HG03175 (cell line): ENCODE data around the gene MRPL38.
"Not testable (repeated sequence)": the region's sequence is repeated elsewhere in the genome, so short reads cannot be mapped to it uniquely, and the experiment has no call there.

Source experiments
- ATAC-seq: cut with Tn5 transposase; IDR thresholded peaks from one replicate; pipeline ENCODE4 v1.9.1; 2021; ENCODE audit warnings: mild to moderate bottlenecking, moderate library complexity; ENCODE audit not compliant: unreplicated experiment

MRPL38 gene

DNA sequence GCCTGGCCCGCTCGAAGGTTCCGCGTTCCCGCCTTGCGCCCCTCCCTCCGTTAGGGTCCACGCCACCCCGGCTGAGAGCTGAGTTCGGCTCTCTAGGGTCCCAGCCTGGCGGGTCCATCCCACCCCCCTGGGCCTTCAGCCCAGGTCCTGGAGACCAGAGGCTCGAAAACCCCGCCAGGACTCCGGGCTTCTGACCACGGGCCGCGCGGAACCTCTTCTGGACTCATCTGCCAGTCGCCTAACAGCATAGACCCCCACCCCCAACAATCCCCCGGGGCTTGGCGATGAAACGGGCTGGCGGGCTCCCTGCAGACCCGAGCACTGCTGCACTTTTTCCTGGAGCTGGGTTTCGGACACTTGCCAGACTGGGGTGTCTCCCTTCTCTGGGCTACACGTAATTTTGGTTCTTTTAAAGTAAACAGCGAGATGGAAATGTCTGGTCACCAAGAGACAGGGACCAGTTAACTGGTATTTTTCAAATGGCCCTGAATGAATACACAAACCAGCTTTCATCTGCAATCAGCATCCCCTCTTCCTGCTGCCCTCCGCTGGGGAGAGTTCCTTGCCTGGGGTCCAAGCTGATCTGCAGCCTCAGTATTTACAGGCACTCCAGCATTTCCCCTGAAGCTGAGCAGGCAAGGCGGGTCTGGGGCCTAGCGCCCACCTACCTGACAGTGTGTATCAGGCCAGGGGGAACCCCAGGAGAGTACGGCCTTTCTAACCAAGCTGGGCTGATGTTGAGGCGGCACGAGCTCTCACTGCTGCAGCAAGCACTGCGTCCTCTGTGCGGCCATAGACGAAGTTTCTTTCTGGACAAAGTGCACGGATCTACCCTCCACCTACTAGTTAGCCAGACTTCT is 7.3 kb downstream of the MRPL38 start:
- ATAC-seq = peak; percentile 3

GRCh38 chr17:75896415-75897159 is 8.1 kb downstream of the MRPL38 start, which contains the start of gene TRIM65:
Gene TRIM65, minus strand, starts transcription at chr17:75896951. Its CDS starts 14 bp downstream, at chr17:75896937.
- ATAC-seq = peak; percentile 67

DNA sequence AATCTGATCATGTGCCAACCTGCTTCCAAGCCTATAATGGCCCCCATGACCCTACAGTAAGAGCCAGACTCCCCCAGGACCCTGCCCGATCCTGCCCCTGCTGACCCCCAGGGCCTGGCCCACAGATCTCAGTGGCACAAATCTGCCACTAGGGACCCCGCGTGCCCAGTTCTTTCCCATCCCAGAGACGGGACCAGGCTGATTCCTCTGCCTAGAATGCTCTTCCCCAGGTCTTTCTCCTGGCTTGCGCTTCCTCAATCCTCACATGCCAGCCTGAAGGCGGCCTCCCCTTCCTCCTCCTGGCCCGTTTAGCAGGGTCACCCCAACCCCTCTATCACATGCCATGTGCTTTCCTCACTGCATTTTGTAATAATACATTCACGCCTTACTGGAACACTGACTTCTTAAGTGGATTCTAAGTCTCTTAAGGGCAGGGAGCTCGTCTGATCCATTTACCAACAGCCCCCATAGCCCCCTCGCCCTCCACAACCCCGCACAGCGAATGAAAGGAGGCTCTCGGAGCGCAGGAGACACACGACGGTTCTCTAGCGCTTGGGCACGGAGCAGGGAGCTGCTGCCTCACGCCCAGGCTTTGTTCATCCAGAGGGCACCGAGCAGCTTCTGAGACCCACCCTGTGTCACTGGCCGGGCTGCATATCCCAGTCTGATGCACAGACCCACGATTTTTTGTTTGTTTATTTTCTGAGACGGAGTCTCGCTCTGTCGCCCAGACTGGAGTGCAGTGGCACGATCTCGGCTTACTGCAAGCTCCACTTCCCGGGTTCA is 9.1 kb downstream of the MRPL38 start:
- no peak for ATAC-seq

DNA sequence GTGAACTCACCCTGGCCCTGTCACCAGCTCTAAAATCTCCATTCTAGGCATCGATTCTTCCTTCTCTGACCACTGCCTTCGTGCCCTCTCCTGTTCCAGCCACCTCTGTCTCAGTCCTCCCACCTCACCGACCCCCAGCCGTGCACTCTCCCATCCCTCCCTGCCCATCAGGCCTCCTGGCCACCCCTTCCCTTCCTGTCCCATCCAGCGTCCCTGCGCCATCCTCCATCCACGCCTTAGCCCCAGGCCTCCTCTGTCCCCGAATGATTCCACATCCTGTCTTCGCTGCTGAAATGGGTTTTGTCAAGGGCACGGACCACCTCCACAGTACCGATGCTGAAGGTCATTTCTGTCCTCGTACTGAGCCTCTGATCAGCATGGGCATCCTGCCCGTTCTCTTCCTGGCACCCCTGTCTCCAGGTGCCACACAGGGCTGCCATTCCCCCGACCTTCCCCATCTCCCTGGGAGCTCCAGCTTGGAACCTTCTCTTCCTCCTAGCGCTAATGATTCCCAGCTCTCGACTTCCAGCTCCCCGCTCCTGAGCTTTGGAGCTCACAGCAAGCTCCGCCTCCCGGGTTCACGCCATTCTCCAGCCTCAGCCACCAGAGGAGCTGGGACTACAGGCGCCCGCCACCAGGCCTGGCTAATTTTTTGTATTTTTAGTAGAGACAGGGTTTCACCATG is 10.5 kb downstream of the MRPL38 start:
- no peak for ATAC-seq

GRCh38 chr17:75893305-75894048 is 11.2 kb downstream of the MRPL38 start:
- no peak for ATAC-seq

GRCh38 chr17:75892556-75893224 is 12.0 kb downstream of the MRPL38 start:
- no peak for ATAC-seq

GRCh38 chr17:75891605-75892555 is 12.8 kb downstream of the MRPL38 start:
- ATAC-seq = no peak

DNA sequence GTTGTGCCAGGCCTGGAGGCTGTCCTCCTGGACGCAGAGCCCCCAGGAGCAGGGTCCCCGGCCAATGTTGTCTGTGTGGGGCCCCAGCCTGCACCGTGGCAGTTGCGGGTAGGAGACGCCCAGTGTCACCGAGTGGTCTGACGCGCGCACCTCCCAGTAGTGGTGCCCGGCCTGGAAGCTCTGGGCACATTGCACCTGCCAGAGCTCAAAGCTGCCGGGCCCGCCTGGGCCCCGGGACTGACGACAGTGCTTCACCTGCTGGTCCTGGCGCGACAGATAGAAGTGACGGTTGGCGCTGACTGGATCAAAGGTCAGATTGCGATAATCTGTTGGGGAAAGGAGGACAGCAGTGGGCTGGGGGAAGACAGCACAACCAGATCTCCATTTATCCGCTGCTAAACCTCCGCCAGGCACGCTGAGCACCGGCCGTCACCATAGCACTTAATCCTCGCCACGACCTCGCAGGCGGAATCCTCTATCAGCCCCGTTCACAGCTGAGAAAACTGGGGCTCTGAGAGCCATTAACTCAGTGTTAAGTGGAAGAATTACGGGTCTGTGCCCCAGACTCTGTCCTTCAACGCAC is 13.6 kb downstream of the MRPL38 start:
- no peak for ATAC-seq

- no peak for ATAC-seq
These were observed 15.2 kb downstream of the MRPL38 start for GRCh38 chr17:75889454-75889853.

DNA sequence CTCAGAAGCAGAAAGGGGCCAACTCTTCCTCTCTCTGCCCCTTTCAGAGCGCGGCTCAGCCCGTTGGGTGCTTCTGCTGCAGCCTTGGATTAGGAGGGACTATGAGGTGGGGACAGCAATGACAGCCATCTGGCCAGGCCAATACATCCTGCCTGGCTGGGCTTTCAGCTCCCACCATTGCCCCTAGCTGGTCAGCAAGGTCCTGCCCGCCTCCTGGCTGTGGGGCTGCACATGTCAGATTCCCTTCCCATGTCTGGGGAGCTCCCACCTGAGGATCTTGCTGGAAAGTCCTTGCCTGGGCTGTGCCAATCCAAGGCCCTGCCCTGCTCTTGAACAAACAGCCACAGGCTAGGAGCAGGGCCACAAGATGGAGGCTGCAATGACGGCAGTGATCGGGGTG is 16.2 kb downstream of the MRPL38 start:
- ATAC-seq = no peak

DNA sequence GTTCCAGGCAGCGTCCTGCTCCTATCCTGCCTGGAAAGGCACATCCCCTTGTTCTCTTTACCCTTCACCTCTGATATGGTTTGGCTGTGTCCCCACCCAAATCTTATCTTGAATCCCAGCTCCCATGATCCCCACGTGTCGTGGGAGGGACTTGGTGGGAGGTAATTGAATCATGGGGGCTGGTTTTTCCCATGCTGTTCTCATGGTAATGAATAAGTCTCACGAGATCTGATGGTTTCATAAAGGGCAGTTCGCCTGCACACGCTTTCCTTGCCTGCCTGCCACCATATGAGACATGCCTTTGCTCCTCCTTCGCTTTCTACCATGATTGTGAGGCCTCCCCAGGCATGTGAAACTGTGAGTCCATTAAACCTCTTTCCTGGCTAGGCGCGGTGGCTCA is 18.8 kb downstream of the MRPL38 start:
- ATAC-seq = not testable (repeated sequence)

DNA sequence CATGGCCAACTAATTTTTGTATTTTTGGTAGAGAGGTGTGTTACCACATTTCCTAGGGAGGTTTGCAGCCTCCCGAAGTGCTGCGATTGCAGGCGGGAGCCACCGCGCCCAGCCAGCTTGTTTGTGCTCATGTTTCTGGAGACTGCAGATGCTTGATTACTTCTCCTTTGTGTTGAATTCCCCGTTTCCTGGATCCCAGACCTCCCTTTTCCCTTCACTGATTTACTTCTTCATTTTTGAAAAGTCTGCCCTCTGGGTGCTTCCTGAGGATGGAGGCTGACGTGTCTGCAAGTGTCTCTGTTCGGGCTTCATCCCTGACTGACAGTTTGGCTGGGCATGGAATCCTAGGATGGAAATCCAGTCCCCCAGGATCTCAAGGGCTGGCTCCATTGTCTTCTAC is 19.3 kb downstream of the MRPL38 start:
- no peak for ATAC-seq

DNA sequence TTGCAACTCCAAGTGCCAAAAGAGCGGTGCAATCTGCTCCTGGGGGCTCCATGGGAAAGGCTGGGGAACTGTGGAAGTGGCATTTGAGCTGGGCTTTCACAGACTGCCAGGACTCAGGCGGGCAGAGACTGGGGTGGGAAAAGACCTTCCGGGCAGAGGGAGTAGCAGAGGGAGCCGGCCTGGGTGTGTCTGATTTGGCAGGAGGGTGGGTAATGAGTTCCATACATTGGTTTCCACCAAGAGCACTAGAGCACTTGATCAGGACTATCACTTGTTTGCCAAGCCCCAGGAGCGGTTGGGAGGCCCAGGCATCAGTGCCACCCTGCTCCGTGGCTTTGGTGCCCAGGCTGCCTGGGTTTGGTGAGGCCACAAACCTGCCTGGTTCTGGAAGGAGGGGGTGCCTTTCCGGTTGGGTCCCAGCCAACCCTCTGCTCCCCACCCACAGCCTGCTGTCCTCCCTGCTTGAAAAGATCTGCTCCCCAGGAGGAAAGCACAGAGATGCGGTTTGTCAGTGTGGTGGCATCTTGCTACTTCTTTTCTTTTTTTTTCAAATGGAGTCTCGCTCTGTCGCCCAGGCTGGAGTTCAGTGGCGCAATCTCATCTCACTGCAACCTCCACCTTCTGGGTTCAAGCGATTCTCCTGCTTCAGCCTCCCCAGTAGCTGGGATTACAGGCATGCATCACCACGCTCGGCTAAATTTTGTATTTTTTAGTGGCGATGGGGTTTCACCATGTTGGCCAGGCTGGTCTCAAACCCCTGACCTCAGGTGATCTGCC is 22.8 kb downstream of the MRPL38 start:
- ATAC-seq = no peak

DNA sequence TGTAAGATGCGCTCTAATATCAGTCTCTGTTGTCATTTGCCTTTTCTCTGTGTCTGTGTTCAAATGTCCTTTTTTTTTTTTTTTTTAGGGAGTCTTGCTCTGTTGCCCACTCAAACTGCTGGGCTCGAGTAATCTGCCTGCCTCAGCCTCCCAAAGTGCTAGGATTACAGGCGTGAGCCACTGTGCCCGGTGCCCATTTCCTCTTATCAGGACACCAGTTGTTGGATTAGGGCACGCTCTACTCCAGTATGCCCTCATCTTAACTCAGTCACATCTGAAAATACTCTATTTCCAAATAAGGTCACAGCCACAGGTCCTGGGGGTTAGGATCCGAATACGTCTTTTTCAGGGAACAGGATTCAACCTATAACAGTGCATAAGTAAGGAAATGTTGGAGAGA is 24.4 kb downstream of the MRPL38 start:
- ATAC-seq = no peak

- ATAC-seq = peak; percentile 17
These were observed 26.3 kb downstream of the MRPL38 start, which contains the start of gene TRIM47 for GRCh38 chr17:75878174-75878998. Gene TRIM47, minus strand, starts transcription at chr17:75878581. Its CDS starts 33 bp downstream, at chr17:75878548.

- peak; percentile 64 for ATAC-seq
These were observed 26.9 kb downstream of the MRPL38 start for GRCh38 chr17:75877752-75878173.
